T-helper 1 cell (primary cell): ENCODE results near the gene TRABD2B.

ENCODE experiments used
- DNase-seq, 5 donors: peaks; one replicate each; pipeline ENCODE4 v3.0.0-alpha.2; 2012 to 2020
- total RNA-seq, 4 donors: gene quantifications; one replicate each; lab custom pipeline; 2026; lab: John Stamatoyannopoulos, UW

TRABD2B gene
- total RNA-seq = 0 reads per million in 4 donors

- peak in 4 of 5 donors; percentile 36 to 49 (median 40) for DNase-seq
Observed at GRCh38 chr1:47997289-47998200, at the start of gene TRABD2B. Gene TRABD2B (minus strand): TSS chr1:47997385.

GRCh38 chr1:48044311-48044710, 47.1 kb upstream of the TRABD2B start:
- DNase-seq = no peak

- no peak for DNase-seq
Observed at GRCh38 chr1:48043622-48044021, 46.4 kb upstream of the TRABD2B start.

GRCh38 chr1:48040154-48040553, 43.0 kb upstream of the TRABD2B start:
- DNase-seq = no peak

GRCh38 chr1:48039088-48040054, 42.2 kb upstream of the TRABD2B start:
- DNase-seq = no peak

- no peak for DNase-seq
Observed at GRCh38 chr1:48038270-48038767, 41.1 kb upstream of the TRABD2B start.

GRCh38 chr1:48036710-48037355, 39.6 kb upstream of the TRABD2B start:
- no peak for DNase-seq

GRCh38 chr1:48035371-48036141, 38.4 kb upstream of the TRABD2B start:
- no peak for DNase-seq

- no peak for DNase-seq
Observed at GRCh38 chr1:48033495-48034045, 36.4 kb upstream of the TRABD2B start.

GRCh38 chr1:48031676-48032075, 34.5 kb upstream of the TRABD2B start:
- DNase-seq = no peak

GRCh38 chr1:48030696-48031365, 33.6 kb upstream of the TRABD2B start:
- no peak for DNase-seq

- DNase-seq = no peak
Observed at GRCh38 chr1:48030211-48030610, 33.0 kb upstream of the TRABD2B start.

GRCh38 chr1:48028218-48029069, 31.3 kb upstream of the TRABD2B start:
- no peak for DNase-seq

- DNase-seq = no peak
Observed at GRCh38 chr1:48027533-48027835, 30.3 kb upstream of the TRABD2B start.

- no peak for DNase-seq
Observed at GRCh38 chr1:48026701-48027532, 29.7 kb upstream of the TRABD2B start.

- DNase-seq = no peak
Observed at GRCh38 chr1:48026275-48026674, 29.1 kb upstream of the TRABD2B start.

GRCh38 chr1:48025076-48025475, 27.9 kb upstream of the TRABD2B start:
- DNase-seq = no peak

GRCh38 chr1:48023488-48023887, 26.3 kb upstream of the TRABD2B start:
- no peak for DNase-seq

- DNase-seq = no peak
Observed at GRCh38 chr1:48022306-48022705, 25.1 kb upstream of the TRABD2B start.
